SK-N-MC (cell line): Measurements from ENCODE around the gene POFUT2.

ENCODE experiments used
- EZH2 ChIP-seq: fragments of 200-600 bp; sonication (generic); IDR thresholded peaks from one replicate; pipeline ENCODE4 v1.6.1; 2017; ENCODE audit warnings: antibody characterized with exemption
- FOXP2 ChIP-seq: optimal IDR thresholded peaks from 2 replicates; pipeline ENCODE3; 2011; ENCODE audit warnings: mild to moderate bottlenecking, moderate library complexity; ENCODE audit not compliant: insufficient read depth; ENCODE audit errors: extremely low read length, control extremely low read depth
- POLR2AphosphoS5 ChIP-seq: IDR thresholded peaks from 2 replicates; pipeline ENCODE4 v1.6.1; 2012; ENCODE audit warnings: mild to moderate bottlenecking, low read depth, low read length, borderline replicate concordance

DNA sequence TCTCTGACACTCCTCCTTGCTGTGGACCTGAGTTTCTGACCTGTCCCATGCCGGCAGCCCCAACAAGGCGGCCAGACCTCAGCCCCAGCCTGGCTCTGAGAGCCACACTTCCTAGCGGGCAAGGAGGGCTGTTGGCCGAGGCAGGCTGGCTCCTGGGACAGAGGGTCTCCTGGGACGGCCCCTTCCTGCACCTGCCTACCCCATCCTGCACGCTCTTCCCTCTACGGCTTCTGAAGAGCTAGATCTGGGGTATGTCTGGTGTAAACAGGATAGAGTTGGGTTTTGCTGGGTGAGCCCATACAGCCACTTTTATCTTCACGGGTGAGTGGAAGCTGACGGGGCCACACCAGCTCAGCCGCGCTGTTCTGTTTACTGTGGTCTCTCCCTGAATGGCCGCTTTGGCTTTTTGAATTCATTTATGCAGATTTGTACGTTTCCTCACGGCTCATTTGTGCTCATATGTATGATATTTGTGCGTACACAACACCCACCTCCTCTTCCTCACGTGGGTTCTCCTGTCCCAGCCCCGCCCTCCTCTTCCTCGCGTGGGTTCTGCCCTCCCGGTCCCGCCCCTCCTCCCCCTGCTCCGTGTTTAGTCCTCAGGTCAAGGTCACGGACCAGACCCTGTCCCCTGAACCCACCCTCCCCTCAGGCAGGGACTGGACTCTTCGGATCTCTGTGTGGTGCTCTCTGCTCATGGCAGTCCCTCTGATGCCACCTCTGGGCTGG lies 34.7 kb upstream of the POFUT2 start:
- TF ChIP-seq POLR2AphosphoS5 (no peak), EZH2 (no peak), FOXP2 (no peak)
